CD4-positive, CD25-positive, alpha-beta regulatory T cell (primary cell): ENCODE measurements around the gene F8A1. TPM values are rescaled to one million over a fixed set of nuclear protein-coding genes. Genes with fewer than 3 reads are reported as not detected.
"Not testable (repeated sequence)": the region's sequence is repeated elsewhere in the genome, so short reads cannot be mapped to it uniquely, and the experiment has no call there.

Experiments
- ATAC-seq, 2 donors: fragments of 150-1000 bp; cut with Tn5 transposase; one replicate each; pipeline ENCODE4 v1.10.0; 2021; ENCODE audit warnings: low read depth in 2 of 2, moderate number of reproducible peaks in 2 of 2, moderate library complexity in 1 of 2
- DNase-seq, 3 donors: peaks; one replicate each; pipeline versions ENCODE4 v3.0.0 to v3.0.0-alpha.2; 2012 to 2022; ENCODE audit warnings: mixed read lengths in 1 of 3
- H3K27ac ChIP-seq: one replicate; pipeline ENCODE4 v1.7.0; 2013; ENCODE audit warnings: mild to moderate bottlenecking, low read length; ENCODE audit not compliant: insufficient read depth, poor library complexity, severe bottlenecking
- H3K27me3 ChIP-seq: one replicate; pipeline ENCODE4 v1.7.0; 2013; ENCODE audit warnings: low read length; ENCODE audit not compliant: control insufficient read depth, insufficient read depth
- H3K36me3 ChIP-seq: one replicate; pipeline ENCODE4 v1.7.0; 2013; ENCODE audit warnings: mild to moderate bottlenecking, low read length, moderate library complexity; ENCODE audit not compliant: control insufficient read depth, insufficient read depth
- H3K4me1 ChIP-seq: 2 replicates; pipeline ENCODE4 v1.7.0; 2013; ENCODE audit warnings: mild to moderate bottlenecking, low read length; ENCODE audit not compliant: insufficient read depth, control insufficient read depth, poor library complexity, severe bottlenecking
- H3K4me3 ChIP-seq: one replicate; pipeline ENCODE4 v1.7.0; 2013; ENCODE audit warnings: low read depth, mild to moderate bottlenecking, low read length, moderate library complexity
- H3K9me3 ChIP-seq, 2 experiments: 1 replicate in 1 of 2; 2 replicates in 1 of 2; pipeline ENCODE4 v1.7.0; 2013; ENCODE audit warnings: low read length in 2 of 2, mild to moderate bottlenecking in 1 of 2, moderate library complexity in 1 of 2; ENCODE audit not compliant: control insufficient read depth in 2 of 2
- H3K27ac Mint-ChIP-seq, 3 donors: one replicate each; pipeline ENCODE4 v1.8.0; 2020 to 2022; ENCODE audit warnings: mild to moderate bottlenecking in 3 of 3, mixed read lengths in 3 of 3, moderate library complexity in 2 of 3
- H3K27me3 Mint-ChIP-seq: one replicate; pipeline ENCODE4 v1.8.0; 2022; ENCODE audit warnings: mild to moderate bottlenecking, mixed read lengths
- H3K36me3 Mint-ChIP-seq: one replicate; pipeline ENCODE4 v1.8.0; 2020; ENCODE audit warnings: mixed read lengths
- H3K4me1 Mint-ChIP-seq, 4 donors: one replicate each; pipeline ENCODE4 v1.8.0; 2020 to 2022; ENCODE audit warnings: mixed read lengths in 4 of 4, mild to moderate bottlenecking in 1 of 4
- H3K4me3 Mint-ChIP-seq, 4 donors: one replicate each; pipeline ENCODE4 v1.8.0; 2020 to 2022; ENCODE audit warnings: mild to moderate bottlenecking in 4 of 4, mixed read lengths in 4 of 4, moderate library complexity in 3 of 4
- H3K9me3 Mint-ChIP-seq, 7 donors: one replicate each; pipeline ENCODE4 v1.8.0; 2020 to 2022; ENCODE audit warnings: mixed read lengths in 7 of 7, mild to moderate bottlenecking in 3 of 7, moderate library complexity in 2 of 7
- polyA plus RNA-seq, 4 donors: library from polyadenylated mRNA; unstranded; fragments of 300-500 nt; fragmentation: Illumina TruSeq; gene quantifications; one replicate each; pipeline ENCODE4 v1.2.3, GENCODE V29; 2021
- total RNA-seq: library from RNA; stranded (reverse); gene quantifications from one replicate; pipeline ENCODE4 v1.2.3, GENCODE V29; 2022

The F8A1 gene
- total and polyA plus RNA-seq, 5 donors from 2014 or later: 17.6 to 50.2 (median 24.8) TPM

DNA sequence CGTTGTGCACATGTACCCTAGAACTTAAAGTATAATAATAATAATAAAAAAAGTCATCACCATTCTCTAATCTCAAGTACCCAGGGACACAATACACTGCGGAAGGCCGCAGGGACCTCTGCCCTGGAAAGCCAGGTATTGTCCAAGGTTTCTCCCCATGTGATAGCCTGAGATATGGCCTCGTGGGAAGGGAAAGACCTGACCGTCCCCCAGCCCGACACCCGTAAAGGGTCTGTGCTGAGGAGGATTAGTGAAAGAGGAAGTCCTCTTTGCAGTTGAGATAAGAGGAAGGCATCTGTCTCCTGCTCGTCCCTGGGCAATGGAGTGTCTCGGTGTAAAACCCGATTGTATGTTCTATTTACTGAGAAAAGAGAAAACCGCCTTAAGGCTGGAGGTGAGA lies 24.4 kb downstream of the F8A1 start:
- not testable (repeated sequence) for H3K9me3 Mint-ChIP-seq, H3K4me1 ChIP-seq, H3K27ac ChIP-seq, H3K27me3 Mint-ChIP-seq, DNase-seq, ATAC-seq, H3K27me3 ChIP-seq, H3K4me3 ChIP-seq, H3K4me3 Mint-ChIP-seq, H3K9me3 ChIP-seq, H3K36me3 Mint-ChIP-seq, H3K27ac Mint-ChIP-seq, H3K36me3 ChIP-seq, H3K4me1 Mint-ChIP-seq

DNA sequence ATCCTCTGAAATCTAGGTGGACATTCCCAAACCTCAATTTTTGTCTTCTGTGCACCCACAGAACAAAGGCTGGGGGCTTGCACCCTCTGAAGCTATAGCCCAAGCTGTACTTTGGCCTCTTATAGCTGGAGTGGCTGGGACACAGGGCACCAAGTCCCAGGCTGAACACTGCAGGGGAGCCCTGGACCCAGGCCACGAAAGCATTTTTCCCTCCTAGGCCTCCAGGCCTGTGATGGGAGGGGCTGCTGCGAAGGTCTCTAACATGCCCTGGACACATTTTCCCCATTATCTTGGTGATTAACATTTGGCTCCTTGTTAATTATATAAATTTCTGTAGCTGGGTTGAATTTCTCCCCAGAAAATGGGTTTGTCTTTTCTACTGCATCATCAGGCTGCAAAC lies 27.9 kb downstream of the F8A1 start:
- H3K4me3 Mint-ChIP-seq: no peak overlapping the region
- H3K36me3 Mint-ChIP-seq: no peaks in the 10 kb centered on the region
- Histone ChIP-seq H3K27ac (no peak overlapping the region), H3K4me3 (no peak overlapping the region), H3K27me3 (no peaks in the 10 kb centered on the region), H3K36me3 (no peaks in the 10 kb centered on the region), H3K9me3 (no peaks in the 10 kb centered on the region), H3K4me1 (no peaks in the 10 kb centered on the region)
- peaks cover 13% of the 10 kb centered on the region for H3K27me3 Mint-ChIP-seq
- peaks cover 0 to 5% (median 3%) of the 10 kb centered on the region in 4 donors for H3K4me1 Mint-ChIP-seq
- H3K9me3 Mint-ChIP-seq: peaks cover 0 to 5% (median 0%) of the 10 kb centered on the region in 7 donors
- ATAC-seq: no peak
- H3K27ac Mint-ChIP-seq: no peak overlapping the region
- no peak for DNase-seq

DNA sequence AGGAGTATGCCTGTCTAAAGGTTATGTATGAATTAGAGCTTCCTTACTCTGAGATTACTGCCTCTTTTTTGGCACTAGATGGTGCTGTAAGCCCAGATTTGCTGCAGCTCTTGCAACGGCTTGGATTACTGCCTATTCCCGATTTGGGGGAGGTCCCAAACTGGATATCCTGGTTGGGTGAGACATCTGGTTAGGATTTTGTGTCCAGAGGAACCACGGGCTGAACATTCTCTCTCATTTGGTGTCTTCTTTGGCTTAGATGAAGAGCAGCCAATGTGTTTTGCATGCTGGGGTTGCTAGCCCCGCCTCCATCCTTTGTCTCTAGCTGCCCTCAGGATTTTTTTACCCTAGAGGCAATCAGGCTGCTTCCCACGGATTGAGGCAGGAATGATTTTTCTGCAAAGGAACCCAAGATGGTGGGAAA lies 31.9 kb downstream of the F8A1 start:
- H3K27me3 Mint-ChIP-seq: peaks cover 10% of the 10 kb centered on the region

DNA sequence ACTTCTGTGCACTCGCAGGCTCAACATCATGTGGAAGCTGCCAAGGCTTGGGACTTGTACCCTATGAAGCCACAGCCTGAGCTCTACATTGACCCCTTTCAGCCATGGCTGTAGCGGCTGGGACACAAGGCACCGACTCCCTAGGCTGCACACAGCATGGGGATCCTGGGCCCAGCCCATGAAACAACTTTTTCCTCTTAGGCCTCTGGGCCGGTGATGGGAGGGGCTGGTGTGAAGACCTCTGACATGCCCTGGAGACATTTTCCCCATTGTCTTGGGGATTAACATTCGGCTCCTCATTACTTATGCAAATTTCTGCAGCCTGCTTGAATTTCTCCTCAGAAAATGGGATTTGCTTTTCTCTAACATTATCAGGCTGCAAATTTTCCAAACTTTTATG lies 38.6 kb downstream of the F8A1 start:
- H3K36me3 ChIP-seq, H3K4me1 Mint-ChIP-seq, H3K27me3 ChIP-seq, H3K4me3 ChIP-seq, H3K4me3 Mint-ChIP-seq, H3K27ac ChIP-seq, H3K9me3 ChIP-seq, H3K4me1 ChIP-seq, DNase-seq, H3K36me3 Mint-ChIP-seq, ATAC-seq, H3K9me3 Mint-ChIP-seq: not testable (repeated sequence)
- Mint-ChIP-seq H3K27me3 (peaks cover 22% of the 10 kb centered on the region), H3K27ac (peak overlapping the region in 1 of 3 donors; percentile 20)

More for the DNA sequence above, 31.9 kb downstream of the F8A1 start:
- peak overlapping the region in 2 of 4 donors; percentile 22 to 41 for H3K4me3 Mint-ChIP-seq
- Histone ChIP-seq H3K27me3 (peaks cover 2% of the 10 kb centered on the region), H3K9me3 (no peaks in the 10 kb centered on the region), H3K36me3 (no peaks in the 10 kb centered on the region), H3K4me3 (peak overlapping the region; percentile 38), H3K4me1 (no peaks in the 10 kb centered on the region), H3K27ac (no peak overlapping the region)
- no peak overlapping the region for H3K27ac Mint-ChIP-seq
- H3K4me1 Mint-ChIP-seq: peaks cover 0 to 5% (median 3%) of the 10 kb centered on the region in 4 donors
- DNase-seq (peak; percentile 6 to 43 (median 34)), ATAC-seq (peak; percentile 37 to 53)
- H3K36me3 Mint-ChIP-seq: no peaks in the 10 kb centered on the region
- peaks cover 0 to 5% (median 0%) of the 10 kb centered on the region in 7 donors for H3K9me3 Mint-ChIP-seq

Other genes with a start within 250 kb of the F8A1 start
- not detected for gene CTAG2, start 232.8 kb upstream of the F8A1 start, total RNA-seq
- gene CTAG2, start 232.8 kb upstream of the F8A1 start, polyA plus RNA-seq: not detected
- gene GAB3, start 135.3 kb upstream of the F8A1 start, total RNA-seq: 6.0 TPM
- 1 to 10 TPM in 1 of 4 donors, under 1 TPM in 3; 0.07 to 1.5 (median 0.55) TPM for gene GAB3, start 135.3 kb upstream of the F8A1 start, polyA plus RNA-seq
- 55.0 TPM for gene DKC1, start 123.5 kb upstream of the F8A1 start, total RNA-seq
- 10 to 100 TPM; 28.3 to 44.8 (median 38.0) TPM for gene DKC1, start 123.5 kb upstream of the F8A1 start, polyA plus RNA-seq
- 12.9 TPM for gene MPP1, start 80.9 kb upstream of the F8A1 start, total RNA-seq
- 10 to 100 TPM; 11.3 to 24.0 (median 12.7) TPM for gene MPP1, start 80.9 kb upstream of the F8A1 start, polyA plus RNA-seq
- not detected for gene SMIM9, start 51.7 kb upstream of the F8A1 start, total RNA-seq
- gene SMIM9, start 51.7 kb upstream of the F8A1 start, polyA plus RNA-seq: not detected
- 0.89 TPM for gene F8, start 136.4 kb downstream of the F8A1 start, total RNA-seq
- gene F8, start 136.4 kb downstream of the F8A1 start, polyA plus RNA-seq: 1 to 10 TPM; 4.1 to 7.3 (median 4.5) TPM
- gene FUNDC2, start 140.5 kb downstream of the F8A1 start, total RNA-seq: 36.9 TPM
- 100 to 1,000 TPM; 165 to 185 (median 174) TPM for gene FUNDC2, start 140.5 kb downstream of the F8A1 start, polyA plus RNA-seq
- 3.7 TPM for gene CMC4, start 184.8 kb downstream of the F8A1 start, total RNA-seq
- gene CMC4, start 184.8 kb downstream of the F8A1 start, polyA plus RNA-seq: 10 to 100 TPM; 17.8 to 22.9 (median 20.5) TPM
- 16.1 TPM for gene MTCP1, start 184.8 kb downstream of the F8A1 start, total RNA-seq
- 10 to 100 TPM; 23.5 to 30.6 (median 25.7) TPM for gene MTCP1, start 184.8 kb downstream of the F8A1 start, polyA plus RNA-seq
- 13.7 TPM for gene BRCC3, start 185.2 kb downstream of the F8A1 start, total RNA-seq
- gene BRCC3, start 185.2 kb downstream of the F8A1 start, polyA plus RNA-seq: 10 to 100 TPM; 22.3 to 26.8 (median 25.0) TPM